Gastrocnemius medialis (tissue), 4 donors: Measurements from ENCODE around the gene PRRG3.

Source experiments
- POLR2A ChIP-seq, 2 donors: fragments of 450-650 bp; IDR thresholded peaks; one replicate each; pipeline ENCODE4 v1.6.1; 2017; ENCODE audit warnings: antibody characterized with exemption in 2 of 2, mild to moderate bottlenecking in 2 of 2, moderate library complexity in 2 of 2
- TF ChIP-seq, protein P1 (sequence below), 5 experiments: fragments of 450-650 bp in 3 of 5; fragments of 200-600 bp in 2 of 5; sonication (generic) in 2 of 5; IDR thresholded peaks in 4 of 5; conservative IDR thresholded peaks in 1 of 5; 1 replicate in 4 of 5; 2 replicates in 1 of 5; pipeline ENCODE4 v1.5.1; 2016 to 2019; ENCODE audit warnings: antibody characterized with exemption in 5 of 5, mild to moderate bottlenecking in 3 of 5, moderate library complexity in 3 of 5

DNA sequence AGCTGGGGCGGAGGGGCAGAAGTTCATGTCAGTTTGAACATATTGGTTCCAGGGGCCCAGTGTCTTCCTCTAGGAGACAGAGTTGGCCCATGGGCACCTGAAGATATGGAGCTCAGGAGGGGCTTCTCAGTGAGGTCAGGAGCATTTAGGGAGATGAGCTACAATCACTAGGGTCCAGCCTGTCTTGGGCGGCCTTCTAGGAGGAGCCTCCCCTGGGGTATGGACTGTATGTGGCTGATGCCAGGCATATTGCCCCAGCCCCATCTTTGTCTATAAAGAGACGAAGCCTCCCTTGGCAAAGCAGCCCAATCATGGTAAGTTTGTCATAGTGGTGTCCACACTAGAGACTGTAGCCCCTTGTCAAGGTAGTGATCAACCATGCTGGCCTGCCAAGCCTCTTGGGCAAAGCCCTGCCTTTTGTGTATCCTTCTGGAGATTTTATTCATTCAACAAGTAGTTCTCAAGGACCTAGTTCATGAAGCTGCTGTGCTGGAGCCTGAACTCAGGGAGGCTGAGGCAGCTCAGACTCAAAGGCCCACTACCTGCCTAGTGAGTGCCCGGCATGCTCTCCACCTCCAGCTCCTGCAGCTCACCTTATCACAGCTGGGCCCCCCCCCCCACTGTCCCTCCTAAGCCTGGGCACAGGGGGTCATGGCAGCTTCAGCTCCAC lies 33.9 kb downstream of the PRRG3 start:
- TF ChIP-seq, protein P1, sequence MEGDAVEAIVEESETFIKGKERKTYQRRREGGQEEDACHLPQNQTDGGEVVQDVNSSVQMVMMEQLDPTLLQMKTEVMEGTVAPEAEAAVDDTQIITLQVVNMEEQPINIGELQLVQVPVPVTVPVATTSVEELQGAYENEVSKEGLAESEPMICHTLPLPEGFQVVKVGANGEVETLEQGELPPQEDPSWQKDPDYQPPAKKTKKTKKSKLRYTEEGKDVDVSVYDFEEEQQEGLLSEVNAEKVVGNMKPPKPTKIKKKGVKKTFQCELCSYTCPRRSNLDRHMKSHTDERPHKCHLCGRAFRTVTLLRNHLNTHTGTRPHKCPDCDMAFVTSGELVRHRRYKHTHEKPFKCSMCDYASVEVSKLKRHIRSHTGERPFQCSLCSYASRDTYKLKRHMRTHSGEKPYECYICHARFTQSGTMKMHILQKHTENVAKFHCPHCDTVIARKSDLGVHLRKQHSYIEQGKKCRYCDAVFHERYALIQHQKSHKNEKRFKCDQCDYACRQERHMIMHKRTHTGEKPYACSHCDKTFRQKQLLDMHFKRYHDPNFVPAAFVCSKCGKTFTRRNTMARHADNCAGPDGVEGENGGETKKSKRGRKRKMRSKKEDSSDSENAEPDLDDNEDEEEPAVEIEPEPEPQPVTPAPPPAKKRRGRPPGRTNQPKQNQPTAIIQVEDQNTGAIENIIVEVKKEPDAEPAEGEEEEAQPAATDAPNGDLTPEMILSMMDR (IDR thresholded peaks at IDR 0.05 in 4 of 5, conservative IDR thresholded peaks at IDR 0.05 in 1 of 5), result no peak
- TF ChIP-seq POLR2A (IDR thresholded peaks at IDR 0.05), result no peak
